Measurements from ENCODE around the gene OR10A2.
"Not testable (repeated sequence)": the region's sequence is repeated elsewhere in the genome, so short reads cannot be mapped to it uniquely, and the experiment has no call there.

OR10A2 gene

DNA sequence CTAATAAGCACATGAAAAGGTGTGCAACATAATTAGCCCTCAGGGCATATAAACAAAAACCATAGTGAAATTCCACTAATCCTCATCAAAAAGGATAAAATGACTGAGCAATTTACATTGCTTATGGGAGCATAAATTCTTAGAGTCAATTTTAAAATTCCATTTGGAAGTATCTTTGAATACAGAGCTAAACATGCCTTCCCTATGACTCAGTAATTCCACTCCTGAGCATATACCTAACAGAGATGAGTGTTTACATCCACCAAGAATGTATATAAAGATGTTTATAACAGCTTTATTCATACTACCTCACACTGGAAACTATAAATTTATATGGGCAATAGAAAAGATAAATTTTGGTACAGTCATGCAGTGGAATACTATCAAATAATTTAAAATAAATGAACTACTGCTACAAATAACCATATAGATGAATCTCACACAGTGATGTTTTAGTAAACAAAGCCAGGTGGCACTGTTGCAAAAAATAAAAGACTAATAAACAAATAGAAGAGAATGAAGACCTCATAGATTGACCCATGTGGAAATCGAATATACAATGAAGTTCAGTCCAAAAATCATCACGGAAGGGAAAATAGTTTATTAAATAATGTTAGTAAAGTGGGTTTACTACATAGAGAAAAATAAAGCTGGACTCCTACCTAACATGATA is 37.6 kb downstream of the OR10A2 start:
- no peaks in the 10 kb centered on the region for H3K36me3 Mint-ChIP-seq (ENCODE audit: low read depth)
- intact Hi-C loops (cut with micrococcal nuclease) = no loop called here
- H3K9me3 Mint-ChIP-seq = peaks cover 12% of the 10 kb centered on the region
- no peak overlapping the region for H3K27ac Mint-ChIP-seq
- H3K27me3 Mint-ChIP-seq = no peaks in the 10 kb centered on the region
- no peak overlapping the region for H3K4me3 Mint-ChIP-seq
- H3K4me1 Mint-ChIP-seq (ENCODE audit: low read depth) = no peaks in the 10 kb centered on the region

DNA sequence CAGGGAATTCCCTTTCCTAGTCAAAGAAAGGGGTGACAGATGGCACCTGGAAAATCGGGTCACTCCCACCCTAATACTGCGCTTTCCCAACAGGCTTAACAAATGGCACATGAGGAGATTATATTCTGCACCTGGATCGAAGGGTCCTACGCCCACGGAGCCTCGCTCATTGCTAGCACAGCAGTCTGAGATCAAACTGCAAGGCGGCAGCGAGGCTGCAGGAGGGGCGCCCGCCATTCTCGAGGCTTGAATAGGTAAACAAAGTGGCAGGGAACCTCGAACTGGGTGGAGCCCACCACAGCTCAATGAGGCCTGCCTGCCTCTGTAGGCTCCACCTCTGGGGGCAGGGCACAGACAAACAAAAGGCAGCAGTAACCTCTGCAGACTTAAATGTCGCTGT is 41.9 kb downstream of the OR10A2 start:
- H3K4me3 Mint-ChIP-seq; H3K27me3 Mint-ChIP-seq; intact Hi-C loops (cut with micrococcal nuclease); H3K27ac Mint-ChIP-seq; H3K36me3 Mint-ChIP-seq (ENCODE audit: low read depth); H3K4me1 Mint-ChIP-seq (ENCODE audit: low read depth): not testable (repeated sequence)
- peaks cover 18% of the 10 kb centered on the region for H3K9me3 Mint-ChIP-seq

DNA sequence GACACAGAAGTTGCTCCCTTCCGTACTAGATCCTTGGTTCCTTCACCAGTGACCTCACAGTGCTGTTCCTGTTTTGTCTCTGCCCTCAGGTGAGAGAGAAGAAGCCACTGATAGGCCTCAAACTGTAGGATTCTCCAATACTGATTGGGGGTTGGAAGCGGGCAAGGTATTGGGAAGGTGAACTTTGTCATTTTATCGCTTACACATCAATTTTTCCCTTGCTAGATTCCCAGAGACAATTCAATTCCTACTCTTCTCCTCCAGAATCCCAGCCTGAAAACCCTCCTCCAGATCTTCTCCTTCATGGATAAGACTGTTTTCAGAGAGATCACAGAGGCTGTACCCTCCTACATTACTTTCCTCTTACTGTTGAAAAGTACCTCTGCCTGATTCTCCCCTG is 48.5 kb downstream of the OR10A2 start:
- Mint-ChIP-seq H3K9me3 (no peaks in the 10 kb centered on the region), H3K36me3 (ENCODE audit: low read depth) (no peaks in the 10 kb centered on the region), H3K4me3 (no peak overlapping the region), H3K4me1 (ENCODE audit: low read depth) (no peaks in the 10 kb centered on the region), H3K27me3 (no peaks in the 10 kb centered on the region), H3K27ac (no peak overlapping the region)
- intact Hi-C loops (cut with micrococcal nuclease) = no loop called here

DNA sequence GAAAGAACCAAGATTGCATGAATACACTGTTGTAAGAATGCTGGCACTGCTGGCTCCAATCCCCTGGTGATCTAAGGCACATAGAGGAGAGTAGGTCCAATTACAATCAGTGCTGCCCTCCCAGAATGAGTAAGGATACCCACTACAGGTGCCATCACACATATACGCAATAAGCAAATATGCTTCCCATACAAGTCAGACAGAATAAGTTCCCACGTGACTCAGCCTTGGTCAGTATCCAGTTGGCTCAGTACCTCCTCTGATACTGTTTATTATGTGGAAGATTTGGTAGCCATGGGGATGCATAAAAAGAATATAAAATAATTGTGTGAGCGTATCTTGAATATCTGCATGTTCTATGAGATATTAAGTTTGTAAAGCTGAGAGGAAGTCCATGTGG is 49.1 kb downstream of the OR10A2 start:
- no peaks in the 10 kb centered on the region for H3K4me1 Mint-ChIP-seq (ENCODE audit: low read depth)
- intact Hi-C loops (cut with micrococcal nuclease) = no loop called here
- no peaks in the 10 kb centered on the region for H3K27me3 Mint-ChIP-seq
- H3K4me3 Mint-ChIP-seq = no peak overlapping the region
- H3K36me3 Mint-ChIP-seq (ENCODE audit: low read depth) = no peaks in the 10 kb centered on the region
- H3K9me3 Mint-ChIP-seq = no peaks in the 10 kb centered on the region
- no peak overlapping the region for H3K27ac Mint-ChIP-seq

DNA sequence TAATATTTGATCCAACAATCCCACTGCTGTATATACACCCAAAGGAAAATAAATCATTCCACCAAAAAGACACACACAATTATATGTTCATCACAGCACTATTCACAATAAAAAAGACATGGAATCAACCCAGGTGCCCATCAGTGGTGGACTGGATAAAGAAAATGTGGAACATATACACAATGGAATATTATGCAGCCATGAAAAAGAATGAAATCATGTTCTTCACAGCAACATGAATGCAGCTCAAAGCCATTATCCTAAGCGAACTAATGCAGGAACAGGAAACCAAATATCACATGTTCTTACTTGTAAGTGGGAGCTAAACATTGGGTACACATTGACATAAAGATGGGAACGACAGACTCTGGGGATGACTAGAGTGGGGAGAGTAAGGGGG is 56.8 kb downstream of the OR10A2 start:
- Mint-ChIP-seq H3K27me3 (peaks cover 2% of the 10 kb centered on the region), H3K9me3 (no peaks in the 10 kb centered on the region), H3K4me1 (ENCODE audit: low read depth) (no peaks in the 10 kb centered on the region), H3K4me3 (no peak overlapping the region), H3K27ac (no peak overlapping the region), H3K36me3 (ENCODE audit: low read depth) (no peaks in the 10 kb centered on the region)
- intact Hi-C loops (cut with micrococcal nuclease) = no loop called here

DNA sequence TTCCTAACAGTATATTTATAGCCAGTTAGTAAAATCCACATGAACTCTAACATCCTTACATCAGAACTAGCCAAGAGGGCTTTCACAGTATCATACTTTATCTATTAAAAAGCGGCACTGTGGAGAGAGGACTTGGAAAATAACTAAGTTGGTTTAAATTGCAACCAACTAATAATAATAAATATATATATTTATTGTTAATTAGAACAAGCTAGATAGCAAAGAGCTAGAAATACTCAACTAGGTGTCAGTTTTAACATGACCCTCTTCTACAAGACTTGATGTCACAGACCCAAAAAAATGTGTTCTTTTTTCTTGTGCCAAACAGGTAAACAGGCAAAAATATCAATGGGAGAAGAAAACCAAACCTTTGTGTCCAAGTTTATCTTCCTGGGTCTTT is 57.8 kb downstream of the OR10A2 start, which contains the start of gene OR2D3:
Gene OR2D3, plus strand, starts transcription at position 301 of the 400 bp plus-strand sequence. Its CDS starts 0 bp downstream, at position 301.
- Mint-ChIP-seq H3K27ac (no peak within 1 kb of the TSS), H3K27me3 (peaks cover 7% of the 10 kb centered on the region), H3K4me1 (ENCODE audit: low read depth) (peaks cover 3% of the 10 kb centered on the region), H3K9me3 (no peaks in the 10 kb centered on the region), H3K4me3 (no peak within 1 kb of the TSS), H3K36me3 (ENCODE audit: low read depth) (no peaks in the 10 kb centered on the region)
- intact Hi-C loops (cut with micrococcal nuclease) = no loop called here
